Measurements from ENCODE around the gene SLC4A5.

SLC4A5 gene

DNA sequence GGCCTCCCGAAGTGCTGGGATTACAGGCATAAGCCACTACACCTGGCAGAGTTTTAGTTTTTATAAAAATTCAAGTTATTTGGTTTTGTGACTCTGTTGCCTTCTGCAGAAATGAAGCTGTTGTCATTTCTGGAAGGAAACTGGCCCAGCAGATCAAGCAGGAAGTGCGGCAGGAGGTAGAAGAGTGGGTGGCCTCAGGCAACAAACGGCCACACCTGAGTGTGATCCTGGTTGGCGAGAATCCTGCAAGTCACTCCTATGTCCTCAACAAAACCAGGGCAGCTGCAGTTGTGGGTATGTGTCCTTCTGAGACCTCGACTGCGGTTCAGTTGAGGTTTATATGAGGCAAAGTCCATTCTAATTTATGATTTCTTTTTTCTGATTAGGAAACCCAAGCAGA, 137.6 kb downstream of the SLC4A5 start:
- CTCF ChIA-PET = interaction anchor here (1.0 to 3.1 kb wide), 4 partner anchors 10 to 381 kb away, joined by 3 to 20 read pairs (median 6); partner anchors contain the start of gene BOLA3
- POLR2A ChIA-PET = interaction anchor here (0.7 kb wide), 1 partner anchor 21 kb away, joined by 3 read pairs; no protein-coding TSS in a partner anchor
- no peak overlapping the region for H3K4me3 ChIP-seq (ENCODE audit: low read depth, low read length)
- TF ChIP-seq, protein P1, sequence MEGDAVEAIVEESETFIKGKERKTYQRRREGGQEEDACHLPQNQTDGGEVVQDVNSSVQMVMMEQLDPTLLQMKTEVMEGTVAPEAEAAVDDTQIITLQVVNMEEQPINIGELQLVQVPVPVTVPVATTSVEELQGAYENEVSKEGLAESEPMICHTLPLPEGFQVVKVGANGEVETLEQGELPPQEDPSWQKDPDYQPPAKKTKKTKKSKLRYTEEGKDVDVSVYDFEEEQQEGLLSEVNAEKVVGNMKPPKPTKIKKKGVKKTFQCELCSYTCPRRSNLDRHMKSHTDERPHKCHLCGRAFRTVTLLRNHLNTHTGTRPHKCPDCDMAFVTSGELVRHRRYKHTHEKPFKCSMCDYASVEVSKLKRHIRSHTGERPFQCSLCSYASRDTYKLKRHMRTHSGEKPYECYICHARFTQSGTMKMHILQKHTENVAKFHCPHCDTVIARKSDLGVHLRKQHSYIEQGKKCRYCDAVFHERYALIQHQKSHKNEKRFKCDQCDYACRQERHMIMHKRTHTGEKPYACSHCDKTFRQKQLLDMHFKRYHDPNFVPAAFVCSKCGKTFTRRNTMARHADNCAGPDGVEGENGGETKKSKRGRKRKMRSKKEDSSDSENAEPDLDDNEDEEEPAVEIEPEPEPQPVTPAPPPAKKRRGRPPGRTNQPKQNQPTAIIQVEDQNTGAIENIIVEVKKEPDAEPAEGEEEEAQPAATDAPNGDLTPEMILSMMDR (IDR thresholded peaks at IDR 0.05; ENCODE audit: insufficient read depth, low read length, missing control alignments) = no peak
- no peak for DNase-seq (ENCODE audit: low read depth, low spot score)

DNA sequence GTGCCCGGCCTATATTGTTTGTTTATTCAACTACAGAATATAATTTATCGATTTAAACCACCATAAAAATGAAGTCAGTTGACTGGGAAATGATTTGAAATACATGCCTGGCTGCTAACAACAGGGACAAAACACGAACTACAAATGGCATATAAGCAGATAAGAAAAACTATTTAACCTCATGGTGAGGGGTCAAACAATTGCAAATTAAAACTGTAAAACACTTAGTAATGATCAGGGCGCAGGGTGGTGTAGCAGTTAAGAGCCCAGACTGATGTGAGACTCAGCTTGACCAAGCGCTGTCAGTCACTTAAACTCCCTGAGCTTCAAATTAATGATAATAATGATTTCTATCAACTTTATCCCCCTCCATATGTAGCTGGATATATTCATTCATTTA, 138.1 kb downstream of the SLC4A5 start:
- CTCF ChIA-PET = interaction anchor here (1.0 to 2.9 kb wide), 4 partner anchors 10 to 381 kb away, joined by 3 to 20 read pairs (median 3); partner anchors contain the start of gene BOLA3

DNA sequence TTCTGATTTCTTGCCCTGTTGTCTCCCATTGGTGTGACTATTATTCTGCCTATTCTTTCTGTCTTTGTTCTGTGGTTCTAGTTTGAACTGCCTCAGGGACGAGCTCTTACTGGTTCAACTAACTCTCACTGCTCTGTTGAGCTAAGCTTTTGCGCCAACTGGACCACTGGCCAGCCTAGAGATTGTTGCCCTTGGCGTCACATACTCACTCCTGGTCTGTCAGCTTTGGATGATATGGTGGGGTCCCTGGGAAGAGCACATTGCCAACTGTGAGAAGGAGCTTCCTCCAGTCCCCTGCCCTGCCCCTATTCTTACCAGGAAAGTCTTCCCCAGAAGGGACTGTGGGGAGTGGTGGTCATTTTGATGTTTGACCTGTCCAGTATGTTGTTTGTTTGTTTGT, 138.8 kb downstream of the SLC4A5 start:
- ChIA-PET CTCF (interaction anchor here (1.3 to 2.9 kb wide), 2 partner anchors 11 to 188 kb away, joined by 3 to 20 read pairs; no protein-coding TSS in a partner anchor), POLR2A (interaction anchor here (0.5 to 0.6 kb wide), 3 partner anchors 23 to 55 kb away, joined by 3 read pairs; no protein-coding TSS in a partner anchor)
- no peak overlapping the region for H3K4me3 ChIP-seq (ENCODE audit: low read depth, low read length)

More for the DNA sequence above, 138.1 kb downstream of the SLC4A5 start:
- no peak for DNase-seq (ENCODE audit: low read depth, low spot score)
- no peak overlapping the region for H3K4me3 ChIP-seq (ENCODE audit: low read depth, low read length)
- POLR2A ChIA-PET = no interaction called here
- TF ChIP-seq, protein P1 (IDR thresholded peaks at IDR 0.05; ENCODE audit: insufficient read depth, low read length, missing control alignments) = no peak

DNA sequence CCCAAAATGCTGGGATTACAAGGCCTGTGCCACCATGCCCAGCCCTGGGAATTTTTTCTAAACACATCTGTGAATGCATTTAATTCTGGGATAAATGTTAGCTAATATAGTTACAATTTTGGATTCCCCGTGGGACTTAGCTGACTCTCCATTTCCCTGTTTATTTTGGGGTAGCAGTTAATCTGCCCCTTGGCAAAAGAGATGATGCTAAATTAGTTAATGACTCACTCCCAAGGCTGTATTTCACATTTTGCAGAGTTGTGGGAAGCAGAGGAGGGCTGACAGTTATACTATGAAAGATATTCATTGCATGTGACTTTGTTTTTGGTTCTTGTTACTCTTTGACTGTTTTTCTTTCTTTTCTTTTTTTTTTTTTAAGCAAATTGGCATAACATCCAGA, 141.6 kb downstream of the SLC4A5 start:
- no peak overlapping the region for H3K4me3 ChIP-seq (ENCODE audit: low read depth, low read length)
- no peak for DNase-seq (ENCODE audit: low read depth, low spot score)
- CTCF ChIA-PET = interaction anchor here (0.9 to 3.8 kb wide), 2 partner anchors 375 to 377 kb away, joined by 4 to 15 read pairs; no protein-coding TSS in a partner anchor
- POLR2A ChIA-PET = interaction anchor here (0.7 kb wide), 1 partner anchor 30 kb away, joined by 3 read pairs; no protein-coding TSS in a partner anchor
- TF ChIP-seq, protein P1 (IDR thresholded peaks at IDR 0.05; ENCODE audit: insufficient read depth, low read length, missing control alignments) = no peak

More for the DNA sequence above, 138.8 kb downstream of the SLC4A5 start:
- DNase-seq (ENCODE audit: low read depth, low spot score) = no peak
- TF ChIP-seq, protein P1 (IDR thresholded peaks at IDR 0.05; ENCODE audit: insufficient read depth, low read length, missing control alignments) = no peak

- CTCF ChIA-PET = interaction anchor here (3.8 kb wide), 1 partner anchor 377 kb away, joined by 15 read pairs; no protein-coding TSS in a partner anchor
- no peak for DNase-seq (ENCODE audit: low read depth, low spot score)
- POLR2A ChIA-PET = interaction anchor here (0.7 kb wide), 1 partner anchor 30 kb away, joined by 3 read pairs; no protein-coding TSS in a partner anchor
- peak overlapping the region; percentile 13; the same call in 1 of the 2 replicates for H3K4me3 ChIP-seq (ENCODE audit: low read depth, low read length)
- TF ChIP-seq, protein P1 (IDR thresholded peaks at IDR 0.05; ENCODE audit: insufficient read depth, low read length, missing control alignments) = no peak
These were observed 142.0 kb downstream of the SLC4A5 start for GRCh38 chr2:74201196-74201595.

DNA sequence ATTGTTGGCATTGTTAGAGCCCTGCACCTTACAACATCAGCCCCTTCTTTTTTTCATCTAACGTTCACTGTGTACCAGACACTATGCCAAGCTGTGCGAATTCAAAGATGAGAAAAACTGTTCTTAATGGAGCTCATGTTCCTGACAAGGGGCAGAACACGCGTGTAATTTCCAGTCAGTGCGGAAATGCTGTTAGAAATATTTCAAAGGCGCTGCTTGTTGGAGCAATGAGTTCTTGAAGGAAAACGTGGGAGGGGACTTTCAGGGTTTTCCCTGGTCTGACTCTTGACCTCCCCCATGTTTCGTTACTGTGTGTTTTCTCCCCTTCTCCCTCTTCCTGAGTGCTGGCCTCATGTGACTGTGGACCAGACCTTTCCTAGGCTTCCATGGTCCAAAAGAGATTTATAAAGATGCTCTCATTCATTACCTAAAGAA, 143.3 kb downstream of the SLC4A5 start:
- ChIA-PET CTCF (interaction anchor here (0.7 to 3.8 kb wide), 8 partner anchors 9 to 376 kb away, joined by 3 to 31 read pairs (median 7); partner anchors contain the start of genes BOLA3 and MOB1A), POLR2A (interaction anchor here (0.6 to 3.4 kb wide), 5 partner anchors 8 to 361 kb away, joined by 3 to 29 read pairs (median 7); partner anchors contain the start of gene MOB1A)
- TF ChIP-seq, protein P1 (IDR thresholded peaks at IDR 0.05; ENCODE audit: insufficient read depth, low read length, missing control alignments) = no peak
- peak overlapping the region; percentile 99 for H3K4me3 ChIP-seq (ENCODE audit: low read depth, low read length)
- DNase-seq (ENCODE audit: low read depth, low spot score) = no peak

Measured in AG04449 (cell line).